Measurements from ENCODE around the gene TUBG2.

- TF ChIP-seq CTCF (IDR thresholded peaks at IDR 0.05), result no peak
- TF ChIP-seq EZH2 (IDR thresholded peaks at IDR 0.05; ENCODE audit: borderline replicate concordance, insufficient read depth, low read depth, low read length, poor library complexity, severe bottlenecking), result no peak
These were observed 6.5 kb downstream of the TUBG2 start for GRCh38 chr17:42665581-42666001.
